GM19240 (cell line): ENCODE data around the gene MAPRE2.
"Not testable (repeated sequence)": the region's sequence is repeated elsewhere in the genome, so short reads cannot be mapped to it uniquely, and the experiment has no call there.

Experiments
- DNase-seq: peaks from one replicate; pipeline ENCODE4 v3.0.0; 2011; ENCODE audit warnings: low spot score; ENCODE audit not compliant: insufficient read length

The MAPRE2 gene

DNA sequence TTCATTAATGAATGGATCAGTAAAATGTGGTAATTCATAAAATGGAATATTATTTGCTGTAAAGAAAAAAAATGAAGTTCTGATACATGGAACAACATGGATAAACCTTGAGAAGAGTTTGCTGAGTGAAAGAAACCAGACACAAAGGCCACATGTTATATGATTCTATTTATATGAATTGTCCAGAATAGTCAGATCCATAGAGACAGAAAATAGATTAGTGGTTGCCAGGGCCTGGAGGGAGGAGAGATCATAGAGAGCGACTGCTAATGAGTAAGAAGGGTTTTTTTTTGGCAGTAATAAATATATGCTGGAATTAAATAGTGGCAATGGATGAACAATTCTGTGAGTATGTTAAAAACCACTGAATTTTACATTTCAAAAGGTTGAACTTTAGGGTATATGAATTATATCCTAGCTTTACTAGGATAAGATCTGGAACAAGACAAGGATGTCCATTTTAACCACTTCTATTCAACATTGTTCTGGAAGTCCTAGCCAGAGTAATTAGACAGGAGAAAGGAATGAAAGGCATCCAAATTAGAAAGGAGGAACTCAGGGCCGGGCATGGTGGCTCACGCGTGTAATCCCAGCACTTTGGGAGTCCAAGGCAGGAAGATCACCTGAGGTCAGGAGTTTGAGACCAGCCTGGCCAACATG lies 48.8 kb downstream of the MAPRE2 start:
- DNase-seq: no peak

DNA sequence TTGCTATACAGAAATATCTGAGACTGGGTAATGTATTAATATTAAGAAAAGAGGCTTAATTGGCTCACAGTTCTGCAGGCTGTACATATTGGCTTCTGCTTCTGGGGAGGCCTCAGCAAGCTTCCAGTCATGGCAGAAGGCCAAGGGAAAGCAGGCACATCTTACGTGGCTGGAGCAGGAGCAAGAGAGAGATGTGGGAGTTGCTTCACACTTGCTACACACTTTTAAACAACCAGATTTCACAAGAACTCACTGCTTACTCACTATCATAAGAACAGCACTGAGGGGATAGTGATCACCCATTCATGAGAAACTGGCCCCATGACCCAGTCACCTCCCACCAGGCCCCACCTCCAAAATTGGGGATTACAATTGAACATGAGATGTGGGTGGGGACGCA lies 50.6 kb downstream of the MAPRE2 start:
- no peak for DNase-seq

DNA sequence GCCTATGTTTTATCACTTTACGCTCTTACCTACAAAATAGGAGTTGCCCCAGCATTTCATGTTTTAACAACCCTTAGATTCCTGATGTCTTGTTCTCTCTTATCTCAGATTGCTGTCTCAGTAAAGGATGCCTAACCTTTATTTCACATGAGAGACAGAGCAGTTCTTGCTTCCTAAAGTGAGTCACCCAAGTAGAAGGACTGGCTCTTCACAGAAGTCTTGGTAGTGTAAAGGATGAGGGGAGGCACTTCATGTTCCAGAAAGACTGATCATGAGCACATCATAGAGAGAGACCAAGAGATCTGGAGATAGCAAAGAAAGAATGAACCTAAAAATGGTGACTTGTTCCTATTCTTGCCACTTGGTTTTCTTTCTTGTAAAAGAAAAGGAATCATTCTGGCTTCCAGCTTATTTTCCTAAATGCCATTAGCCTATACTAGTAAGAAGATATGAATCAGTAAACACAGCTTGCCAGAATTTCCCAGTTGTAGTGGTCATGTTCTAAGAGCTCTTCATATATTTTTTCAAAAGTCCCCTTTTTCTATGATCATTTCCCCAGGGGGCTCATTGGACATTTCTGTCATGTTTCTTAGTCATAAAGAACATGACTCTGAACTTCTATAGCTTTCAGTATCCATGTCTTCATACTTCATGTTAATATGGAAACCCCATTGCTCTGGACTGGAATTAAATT lies 54.9 kb downstream of the MAPRE2 start:
- DNase-seq: no peak

DNA sequence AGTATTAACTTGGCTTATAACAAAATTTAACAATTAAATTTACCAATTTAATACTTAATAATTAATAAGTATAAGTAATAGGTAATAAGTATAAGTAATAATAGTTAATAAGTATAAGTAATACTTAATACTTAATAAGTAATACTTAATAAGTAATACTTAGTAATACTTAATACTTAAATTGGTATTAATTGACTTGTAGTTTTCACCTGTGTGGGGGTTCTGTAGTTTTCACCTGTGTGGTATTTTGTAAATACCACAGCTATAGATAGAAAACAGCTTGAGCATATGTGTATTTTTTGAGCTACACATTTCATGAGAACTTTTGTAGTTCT lies 55.4 kb downstream of the MAPRE2 start:
- DNase-seq: no peak

DNA sequence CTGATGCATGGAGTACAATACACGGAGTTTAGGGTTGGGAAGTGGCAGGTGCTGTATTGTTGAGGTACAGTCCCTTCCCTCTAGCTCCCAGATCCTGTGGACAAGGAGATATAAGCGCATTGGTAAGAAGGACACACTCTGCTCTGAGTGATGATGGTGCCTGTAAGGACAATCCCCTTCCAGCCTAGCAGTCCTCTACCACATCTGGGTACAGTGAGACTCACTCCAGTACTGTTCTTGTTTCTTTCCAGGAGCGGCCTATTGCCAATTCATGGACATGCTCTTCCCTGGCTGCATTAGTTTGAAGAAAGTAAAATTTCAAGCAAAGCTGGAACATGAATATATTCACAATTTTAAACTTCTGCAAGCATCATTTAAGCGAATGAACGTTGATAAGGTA lies 56.0 kb downstream of the MAPRE2 start:
- DNase-seq: no peak

DNA sequence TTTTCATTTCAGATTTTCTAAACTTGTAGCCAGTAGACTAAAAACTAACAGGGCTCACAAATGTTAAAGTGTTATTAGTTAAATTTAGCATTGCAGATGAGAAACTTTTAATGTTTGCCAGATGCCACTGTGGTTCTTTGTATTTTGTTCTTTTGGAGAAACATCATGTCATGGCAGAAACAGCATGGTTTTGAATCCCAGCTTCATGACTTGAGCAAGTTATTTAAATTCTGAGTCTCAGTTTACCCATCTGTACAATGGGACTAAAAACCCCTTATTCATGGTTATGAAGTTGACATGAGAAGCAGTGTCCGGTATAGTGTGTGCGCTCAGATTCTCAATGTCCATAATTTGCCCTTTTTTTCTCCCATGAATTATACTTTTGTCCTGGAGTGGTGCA lies 56.5 kb downstream of the MAPRE2 start:
- no peak for DNase-seq

DNA sequence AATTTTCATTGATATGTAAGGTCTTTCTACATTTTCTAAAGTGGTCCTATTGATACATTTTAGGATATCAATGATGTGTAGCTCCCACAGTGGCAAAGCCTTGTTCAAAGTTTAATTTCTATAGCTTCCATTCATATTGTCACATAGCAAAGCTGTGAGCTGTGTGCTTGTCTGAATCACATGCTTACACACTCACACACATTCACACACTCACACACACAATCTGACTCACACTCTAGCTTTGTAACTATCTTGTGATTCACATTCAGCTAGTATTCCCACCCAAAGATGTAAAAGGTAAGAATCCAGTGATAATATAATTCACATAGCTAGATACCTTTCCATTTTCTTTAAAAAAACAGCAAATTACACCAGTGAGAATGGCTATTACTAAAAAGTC lies 58.7 kb downstream of the MAPRE2 start:
- DNase-seq: no peak

DNA sequence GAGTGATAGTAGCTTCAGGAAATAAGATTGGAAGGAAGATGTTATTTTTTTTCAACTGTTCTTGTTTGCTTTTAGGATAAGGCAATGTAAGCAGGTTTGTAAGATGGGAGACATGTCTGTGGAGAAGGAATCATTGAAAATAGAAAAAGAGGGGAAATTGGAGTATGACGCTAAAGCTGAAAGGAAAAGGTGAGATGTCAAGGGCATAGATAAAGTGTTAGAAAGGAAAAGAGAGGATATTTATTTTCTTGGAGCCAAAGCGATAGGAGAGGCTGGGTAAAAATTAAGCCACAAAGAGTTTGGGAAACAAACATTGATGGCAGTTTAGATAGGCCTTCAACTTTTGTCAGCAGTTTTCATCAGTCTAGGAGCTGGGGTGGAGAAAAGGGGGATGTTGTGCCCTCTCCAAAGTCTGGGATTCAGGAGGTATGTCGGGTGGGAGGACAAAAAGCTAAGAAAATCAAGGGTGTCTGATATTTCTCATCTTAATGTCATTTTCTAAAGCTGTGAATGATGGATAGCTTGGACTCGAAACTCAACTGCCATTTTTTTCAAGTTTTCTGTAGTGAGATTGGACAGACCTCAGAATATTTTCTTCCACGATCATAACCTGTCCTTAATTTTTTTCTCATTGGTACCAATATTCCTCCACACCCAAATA lies 63.3 kb downstream of the MAPRE2 start:
- no peak for DNase-seq

DNA sequence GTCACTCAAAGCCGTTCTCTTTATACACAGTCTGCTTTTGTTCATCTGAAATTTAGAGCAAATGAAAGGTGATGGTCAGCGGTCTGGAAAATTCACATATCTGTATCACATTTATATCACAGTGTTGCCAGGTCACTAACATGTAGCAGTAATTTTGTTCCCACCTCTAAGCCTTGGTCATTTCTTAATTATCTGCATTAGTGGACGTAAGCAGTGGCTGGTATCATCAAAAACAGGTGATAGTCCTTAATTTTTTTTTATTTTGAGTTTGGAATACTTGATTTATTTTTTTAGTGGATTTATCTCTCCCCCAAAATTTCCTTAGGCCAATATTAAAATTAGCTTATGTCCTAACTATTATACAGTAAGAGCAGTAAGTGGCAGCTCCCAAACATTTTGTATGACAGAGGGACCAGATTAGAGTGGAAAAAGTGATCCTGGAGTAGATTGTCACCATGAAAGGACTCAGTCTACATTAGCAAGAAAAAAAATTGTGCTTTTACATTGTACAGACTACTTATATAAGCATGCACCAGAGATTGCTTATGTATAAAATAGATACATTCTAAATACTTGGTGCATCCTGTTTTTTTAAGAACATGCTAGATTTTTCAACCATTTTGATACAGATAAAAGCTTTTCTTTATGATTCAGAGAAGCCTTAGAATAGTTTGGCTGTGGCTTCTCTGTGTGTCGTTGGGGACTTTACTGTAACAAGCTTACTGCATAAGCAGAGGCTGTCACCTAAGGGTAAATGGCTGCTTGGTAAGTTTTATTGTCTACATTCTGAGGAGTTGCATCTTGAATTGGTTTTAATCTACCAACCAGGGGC lies 65.0 kb downstream of the MAPRE2 start:
- no peak for DNase-seq

DNA sequence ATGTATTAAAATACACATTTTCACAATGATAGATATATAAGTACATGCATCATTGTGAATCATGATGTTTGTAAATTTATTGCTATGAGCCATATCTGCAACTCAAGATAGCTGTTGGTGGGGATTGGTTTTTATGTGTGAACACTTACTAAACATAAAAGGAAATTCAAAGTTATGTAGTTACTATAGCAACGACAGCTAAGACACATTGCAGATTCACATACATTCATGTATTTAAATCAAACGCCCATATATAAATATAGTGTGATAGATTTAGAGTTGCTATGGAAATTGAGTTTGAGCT lies 65.6 kb downstream of the MAPRE2 start:
- DNase-seq: no peak

DNA sequence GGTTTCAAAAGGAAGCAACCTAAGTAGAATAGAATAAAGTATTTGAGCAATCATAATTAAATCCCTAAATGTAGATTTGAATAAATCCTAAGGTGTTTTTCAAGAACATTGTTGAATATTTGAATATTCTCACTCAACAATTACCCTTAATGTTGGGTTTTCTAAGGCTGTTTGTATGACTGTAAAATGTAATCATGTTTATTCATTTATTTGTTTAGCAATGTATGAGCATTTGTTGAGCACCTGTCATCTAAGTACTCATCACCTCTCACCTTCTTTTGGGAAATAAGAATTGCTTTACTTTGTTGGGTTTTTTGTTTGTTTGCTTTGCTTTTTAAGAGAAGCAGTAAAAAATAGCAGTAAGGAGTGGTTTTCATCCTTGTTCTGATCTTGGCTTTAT lies 66.0 kb downstream of the MAPRE2 start:
- no peak for DNase-seq

DNA sequence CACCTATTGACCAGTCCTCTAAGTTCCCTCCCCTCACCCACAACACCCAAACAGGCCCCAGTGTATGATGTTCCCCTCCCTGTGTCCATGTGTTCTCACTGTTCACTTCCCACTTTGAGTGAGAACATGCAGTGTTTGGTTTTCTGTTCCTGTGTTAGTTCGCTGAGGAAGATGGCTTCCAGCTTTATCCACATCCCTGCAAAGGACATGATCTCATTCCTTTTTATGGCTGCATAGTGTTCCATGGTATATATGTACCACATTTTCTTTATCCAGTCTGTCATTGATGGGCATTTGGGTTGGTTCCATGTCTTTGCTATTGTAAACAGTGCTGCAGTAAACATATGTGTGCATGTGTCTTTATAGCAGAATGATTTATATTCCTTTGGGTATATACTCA lies 66.9 kb downstream of the MAPRE2 start:
- not testable (repeated sequence) for DNase-seq

DNA sequence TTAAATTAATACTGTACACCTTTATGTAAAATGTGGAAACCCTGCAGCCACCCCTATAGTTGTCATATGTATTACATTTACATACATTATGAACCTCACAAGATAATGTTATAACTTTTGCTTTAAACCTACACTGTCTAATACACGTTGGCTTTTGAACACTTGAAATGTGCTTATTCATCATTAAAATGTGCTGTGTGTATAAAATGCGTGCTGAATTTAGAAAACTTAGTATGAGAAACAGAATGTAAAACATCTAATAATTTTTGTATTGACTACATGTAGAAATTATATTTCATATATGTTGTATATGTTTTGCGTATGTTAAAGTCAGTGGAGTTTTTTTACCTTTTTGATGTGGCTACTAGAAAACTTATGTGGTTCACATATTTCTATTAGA lies 68.8 kb downstream of the MAPRE2 start:
- DNase-seq: no peak

DNA sequence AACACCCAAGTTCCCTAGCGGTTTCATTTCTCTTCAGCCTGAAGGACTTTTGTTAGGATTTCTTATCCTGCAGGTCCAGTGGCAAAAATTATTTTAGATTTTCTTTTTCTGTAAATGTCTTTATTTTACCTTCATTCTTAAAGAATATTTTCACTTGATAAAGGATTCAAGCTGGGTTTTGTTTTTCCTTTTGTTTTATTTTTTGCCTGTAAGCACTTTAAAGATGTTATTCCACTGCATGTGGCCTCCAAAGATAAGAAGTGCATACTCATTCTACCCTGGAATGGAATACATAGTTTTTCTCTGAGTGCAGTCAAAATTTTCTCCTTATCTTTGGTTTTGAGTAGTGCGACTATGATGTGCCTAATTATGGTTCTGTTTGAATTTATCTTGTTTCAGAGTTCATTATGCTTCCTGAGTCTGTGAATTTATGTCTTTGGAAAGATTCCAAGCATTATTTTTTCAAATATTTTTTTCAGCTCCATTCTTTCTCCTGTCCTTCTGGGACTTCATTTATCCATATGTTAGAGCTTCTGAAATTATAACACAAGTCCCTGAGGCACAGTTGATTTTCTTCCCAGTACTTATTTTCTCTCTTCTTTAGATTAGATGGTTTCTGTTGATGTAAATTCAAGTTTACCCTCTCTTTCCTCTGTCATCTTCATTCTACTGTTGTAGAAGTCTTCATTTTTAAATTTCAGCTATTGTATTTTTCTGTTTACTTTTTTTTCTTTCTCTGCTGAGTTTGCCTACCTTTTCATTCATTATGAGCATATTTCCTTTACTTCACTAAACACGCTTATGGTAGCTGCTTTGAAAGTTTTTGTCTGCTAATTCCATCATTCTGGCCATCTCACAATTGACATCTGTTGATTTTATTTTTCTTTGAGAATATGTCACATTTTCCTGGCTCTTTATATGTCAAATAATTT lies 69.6 kb downstream of the MAPRE2 start:
- no peak for DNase-seq

DNA sequence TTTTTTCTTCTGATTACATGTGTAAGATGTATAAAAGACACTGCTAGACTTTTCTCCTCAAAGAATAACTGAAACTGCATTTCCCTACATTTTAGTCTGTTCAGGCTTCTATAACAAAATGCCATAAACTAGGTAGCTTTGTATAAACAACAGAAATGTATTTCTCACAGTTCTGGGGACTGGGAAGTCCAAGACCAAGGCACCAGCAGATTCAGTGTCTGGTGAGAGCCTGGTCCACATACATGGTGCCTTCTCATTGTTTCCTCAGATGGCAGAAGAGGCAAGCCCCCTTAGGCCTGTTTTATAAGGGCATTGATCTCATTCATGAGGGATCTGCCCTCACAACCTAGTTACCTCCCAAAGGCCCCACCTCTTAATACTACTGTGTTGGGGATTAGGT lies 71.5 kb downstream of the MAPRE2 start:
- DNase-seq: no peak

DNA sequence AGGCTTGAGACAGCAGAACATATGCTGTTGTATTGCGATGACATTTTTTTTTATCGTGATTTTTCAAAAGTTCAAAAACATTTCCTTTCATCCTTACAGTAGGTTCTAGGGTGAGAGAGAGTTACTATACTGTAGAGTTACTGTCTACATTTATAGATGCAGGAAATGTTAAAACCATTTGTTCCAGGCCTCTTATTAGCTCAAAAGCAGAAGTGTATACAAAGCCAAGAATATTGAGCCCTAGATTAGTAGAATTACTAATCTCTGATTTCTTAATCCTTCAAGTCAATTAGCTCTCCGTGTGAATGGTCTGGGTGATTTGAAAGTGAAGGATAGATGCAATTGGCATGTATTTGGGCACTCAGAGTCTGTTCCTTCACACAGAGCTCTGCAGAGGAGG lies 73.1 kb downstream of the MAPRE2 start:
- no peak for DNase-seq

DNA sequence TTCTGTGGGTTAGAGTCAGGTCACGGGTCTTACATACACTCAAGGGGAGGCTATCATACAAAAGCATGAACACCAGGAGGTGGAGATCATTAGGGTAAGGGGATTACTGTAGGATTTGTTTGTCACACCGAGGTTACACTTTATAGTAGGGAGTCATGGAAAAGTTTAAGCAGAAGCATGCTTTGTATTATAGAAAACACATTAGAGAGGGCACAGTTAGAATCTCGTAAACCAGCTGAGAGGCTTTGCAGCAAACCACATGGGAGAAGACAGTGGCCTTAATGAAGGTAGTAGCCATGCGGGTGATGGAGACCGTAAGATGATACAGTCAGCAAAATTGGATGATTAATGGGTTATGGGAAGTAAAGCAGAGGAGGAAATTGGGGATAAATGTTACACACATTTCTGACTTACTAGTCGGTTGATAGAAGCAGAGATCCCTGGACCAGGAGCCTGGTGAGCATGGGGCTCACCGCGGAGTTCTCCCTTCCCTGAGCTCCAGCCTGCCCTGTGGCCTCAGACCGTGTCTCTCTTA lies 75.6 kb downstream of the MAPRE2 start:
- DNase-seq: no peak

DNA sequence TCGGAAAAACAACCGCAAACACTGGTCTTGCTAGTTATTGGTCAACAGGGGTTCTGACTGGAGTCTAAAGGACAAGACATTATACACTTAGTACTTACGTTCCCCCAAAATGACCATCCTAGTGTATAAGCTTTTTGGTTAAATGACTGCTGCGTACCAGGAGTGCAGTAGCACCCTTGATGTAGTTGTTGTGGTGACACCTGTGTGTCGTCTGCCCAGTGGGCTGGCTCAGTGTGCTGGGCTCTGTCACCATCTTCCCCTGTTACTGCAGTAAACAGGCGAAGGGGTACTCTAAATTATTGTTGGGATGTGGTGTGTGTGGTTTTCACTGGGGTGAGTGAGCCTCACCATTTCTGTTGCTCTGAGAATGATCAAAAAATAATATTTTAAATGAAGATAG lies 76.2 kb downstream of the MAPRE2 start:
- no peak for DNase-seq

DNA sequence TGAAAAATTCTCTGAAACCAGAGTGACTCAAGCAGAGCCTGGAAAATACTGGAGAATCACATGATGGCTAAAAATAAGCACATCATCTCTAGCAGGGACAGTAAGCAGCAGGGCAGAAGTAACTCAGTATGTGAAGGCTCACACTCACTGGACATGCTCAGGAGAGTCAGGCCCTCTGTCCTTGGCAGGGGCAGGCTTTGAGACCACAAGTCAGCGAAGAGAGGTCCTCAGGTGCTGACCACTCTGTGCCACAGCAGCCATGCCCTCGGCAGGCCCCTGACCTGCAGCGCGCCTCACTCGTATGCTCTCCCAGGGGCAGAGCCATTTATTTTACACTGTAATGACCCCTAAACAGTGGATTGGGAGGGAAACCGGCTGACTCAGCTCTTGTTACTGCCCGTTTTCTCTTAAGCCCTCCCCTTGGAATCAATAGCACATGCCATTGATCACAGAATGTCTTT lies 76.8 kb downstream of the MAPRE2 start:
- DNase-seq: no peak

DNA sequence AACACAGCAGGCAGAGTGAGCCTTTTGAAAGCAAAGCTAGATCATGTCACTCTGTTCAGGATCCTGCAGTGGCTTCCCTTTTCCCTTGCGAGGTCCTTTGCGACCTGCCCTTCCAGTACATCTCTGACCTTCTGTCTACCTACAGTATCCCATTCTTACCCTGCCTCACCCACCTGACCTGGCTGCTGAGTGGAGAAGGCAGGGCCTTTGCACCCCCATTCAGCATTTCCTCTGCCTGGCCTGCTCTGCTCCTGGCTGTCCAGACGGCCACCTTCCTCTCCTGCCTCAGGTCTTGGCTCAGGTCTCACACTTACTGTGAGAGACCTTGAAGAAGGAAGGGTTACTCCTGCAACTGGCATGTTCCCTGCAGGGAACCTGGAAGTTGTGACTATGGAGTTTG lies 77.4 kb downstream of the MAPRE2 start:
- no peak for DNase-seq

DNA sequence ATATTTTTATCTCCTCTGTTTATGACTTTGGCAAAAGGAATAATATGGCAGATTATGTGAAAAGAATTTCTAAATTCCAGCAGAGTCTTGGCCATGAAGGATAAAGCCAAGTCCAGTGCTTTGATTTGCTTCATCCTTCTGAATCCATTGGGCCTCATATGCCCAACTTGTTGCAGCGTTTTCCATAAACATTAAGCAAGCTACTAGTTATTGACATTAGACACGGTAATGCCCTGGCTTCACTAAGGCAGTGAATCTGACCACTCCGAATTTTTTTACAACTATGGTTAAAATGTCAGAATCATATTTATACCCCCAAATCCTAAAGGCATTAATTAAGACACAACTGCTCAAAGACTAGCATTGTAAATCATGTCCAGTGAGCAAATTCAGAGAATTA lies 79.8 kb downstream of the MAPRE2 start:
- DNase-seq: no peak
